Keratinocyte (primary cell): ENCODE results near the gene FOXP3.

Source experiments
- CTCF ChIP-seq, 3 experiments: IDR thresholded peaks in 1 of 3; conservative IDR thresholded peaks in 1 of 3; optimal IDR thresholded peaks in 1 of 3; 2 replicates in 2 of 3; 3 replicates in 1 of 3; pipeline versions ENCODE3 to v1.5.1; 2011; ENCODE audit warnings: low read length in 3 of 3, mild to moderate bottlenecking in 3 of 3, moderate library complexity in 2 of 3, control low read depth in 1 of 3, inconsistent platforms in 1 of 3; ENCODE audit not compliant: insufficient read depth in 2 of 3; ENCODE audit errors: extremely low read depth in 1 of 3
- EZH2 ChIP-seq: IDR thresholded peaks from one replicate; pipeline ENCODE4 v1.6.1; 2012; ENCODE audit warnings: inconsistent platforms, mild to moderate bottlenecking, low read length, moderate library complexity

GRCh38 chrX:49214996-49215526 lies 49.4 kb downstream of the FOXP3 start:
- TF ChIP-seq CTCF (optimal IDR thresholded peaks at IDR 0.05 in 1 of 3, IDR thresholded peaks at IDR 0.05 in 1 of 3, conservative IDR thresholded peaks at IDR 0.05 in 1 of 3; ENCODE audit: extremely low read depth in 1 of 3, insufficient read depth in 2 of 3, low read length in 3 of 3) (no peak), EZH2 (no peak)
